Right lobe of liver (tissue), 4 donors: ENCODE data around the gene CEACAM7.

Source experiments
- CTCF ChIP-seq, 4 donors: fragments of 200-600 bp in 3 of 4; fragments of 450-650 bp in 1 of 4; IDR thresholded peaks; one replicate each; pipeline versions ENCODE4 v1.5.1 to v1.8.0; 2016 to 2022; ENCODE audit warnings: antibody characterized with exemption in 4 of 4, mild to moderate bottlenecking in 2 of 4
- POLR2A ChIP-seq: fragments of 450-650 bp; IDR thresholded peaks from one replicate; pipeline ENCODE4 v1.6.1; 2017; ENCODE audit warnings: antibody characterized with exemption, mild to moderate bottlenecking
- donor health status: DM: no; HTN: no; CAD: no.
- donor health status: DM: no; HTN: no; CAD: no.
- donor health status: DM: no; HTN: yes; CAD: no.

- TF ChIP-seq CTCF (IDR thresholded peaks at IDR 0.05) (no peak), POLR2A (no peak)
Observed at GRCh38 chr19:41698746-41699230, 10.7 kb upstream of the CEACAM7 start.
